GM18951 (cell line): ENCODE measurements around the gene OR51T1.
"Not testable (repeated sequence)": the region's sequence is repeated elsewhere in the genome, so short reads cannot be mapped to it uniquely, and the experiment has no call there.

Experiments
- POLR2A ChIP-seq: IDR thresholded peaks from 4 replicates; pipeline ENCODE4 v1.6.1; 2011; ENCODE audit warnings: mild to moderate bottlenecking; ENCODE audit not compliant: insufficient read length, insufficient read depth; ENCODE audit errors: extremely low read depth
- in situ Hi-C: fragments of 300-500 bp; cut with MboI; formaldehyde crosslinking; loops from one replicate; pipeline ENCODE4 v1.12.0; 2022; ENCODE audit warnings: low sequenced_read_pairs, mixed read lengths, inconsistent platforms; ENCODE audit not compliant: unreplicated experiment

The OR51T1 gene

GRCh38 chr11:4881860-4882500 is at the start of gene OR51T1:
OR51T1 (plus strand) TSS chr11:4881900; CDS start chr11:4881900, 0 bp downstream.
- in situ Hi-C loops, result no loop called here
- no peak for TF ChIP-seq POLR2A

GRCh38 chr11:4839851-4840549 is 41.7 kb upstream of the OR51T1 start:
- in situ Hi-C loops, result no loop called here
- no peak for TF ChIP-seq POLR2A

- no peak for TF ChIP-seq POLR2A
- in situ Hi-C loops, result no loop called here
Measured at GRCh38 chr11:4848908-4849532, 32.7 kb upstream of the OR51T1 start, which contains the start of gene OR51S1. OR51S1 (minus strand) TSS chr11:4849208; CDS start chr11:4849208, 0 bp downstream.

GRCh38 chr11:4851033-4851432 is 30.7 kb upstream of the OR51T1 start:
- in situ Hi-C loops, result no loop called here
- TF ChIP-seq POLR2A, result no peak

- in situ Hi-C loops, result not testable (repeated sequence)
Measured at GRCh38 chr11:4854286-4854685, 27.4 kb upstream of the OR51T1 start.

GRCh38 chr11:4862447-4863236 is 19.1 kb upstream of the OR51T1 start:
- in situ Hi-C loops, result no loop called here
- TF ChIP-seq POLR2A, result no peak

GRCh38 chr11:4863876-4864275 is 17.8 kb upstream of the OR51T1 start:
- no peak for TF ChIP-seq POLR2A
- in situ Hi-C loops, result no loop called here

- in situ Hi-C loops, result no loop called here
Measured at GRCh38 chr11:4865855-4866254, 15.8 kb upstream of the OR51T1 start.

GRCh38 chr11:4881188-4881587 is 512 bp upstream of the OR51T1 start:
- in situ Hi-C loops, result no loop called here
- no peak for TF ChIP-seq POLR2A

More at GRCh38 chr11:4865855-4866254, 15.8 kb upstream of the OR51T1 start:
- TF ChIP-seq POLR2A, result no peak

- in situ Hi-C loops, result no loop called here
- no peak for TF ChIP-seq POLR2A
Measured at GRCh38 chr11:4882543-4882942, 843 bp downstream of the OR51T1 start.

- TF ChIP-seq POLR2A, result no peak
- in situ Hi-C loops, result no loop called here
Measured at GRCh38 chr11:4884361-4884760, 2.7 kb downstream of the OR51T1 start.

- in situ Hi-C loops, result no loop called here
- TF ChIP-seq POLR2A, result no peak
Measured at GRCh38 chr11:4886186-4886585, 4.5 kb downstream of the OR51T1 start.

GRCh38 chr11:4887591-4887990 is 5.9 kb downstream of the OR51T1 start:
- TF ChIP-seq POLR2A, result no peak
- in situ Hi-C loops, result no loop called here

- in situ Hi-C loops, result no loop called here
- no peak for TF ChIP-seq POLR2A
Measured at GRCh38 chr11:4890279-4890678, 8.6 kb downstream of the OR51T1 start.
